ENCODE data around the gene PMEPA1. TPM values are rescaled to one million over a fixed set of nuclear protein-coding genes. Genes with fewer than 3 reads are reported as not detected.

Gene PMEPA1
- total RNA-seq, 2 donors from 2014 or later, result 22.7 to 23.9 TPM

GRCh38 chr20:57695012-57695411 lies 14.8 kb downstream of the PMEPA1 start:
- Histone ChIP-seq H3K4me3 (no peak overlapping the region), H3K36me3 (replicated peaks in 1 of 2; ENCODE audit: insufficient read depth in 1 of 2, low read depth in 2 of 2) (no peaks in the 10 kb centered on the region), H3K4me1 (peaks cover 66% of the 10 kb centered on the region), H3K9me3 (no peaks in the 10 kb centered on the region), H3K27ac (peak overlapping the region; percentile 47 to 83 (median 74)), H3K27me3 (no peaks in the 10 kb centered on the region)
- intact Hi-C loops (cut with DNase I), result no loop called here
- ATAC-seq, result peak; percentile 70
- peak; percentile 19 to 45 (median 26) for TF ChIP-seq POLR2A (IDR thresholded peaks at IDR 0.05)
- no peak for TF ChIP-seq CTCF (IDR thresholded peaks at IDR 0.05)
- WGBS, 2 donors, result 50 to 53% methylated on average over 2 to 11 of the region's 11 CpGs
- DNase-seq, result peak; percentile 61 to 79 (median 66)

- intact Hi-C loops (cut with DNase I), result no loop called here
- no peaks in the 10 kb centered on the region for H3K9me3 ChIP-seq
- H3K4me3 ChIP-seq, result no peak overlapping the region
- H3K4me1 ChIP-seq, result peaks cover 70% of the 10 kb centered on the region
- peak overlapping the region; percentile 47 to 83 (median 74) for H3K27ac ChIP-seq
- ATAC-seq (no peak), DNase-seq (no peak)
- TF ChIP-seq POLR2A (IDR thresholded peaks at IDR 0.05) (no peak), CTCF (IDR thresholded peaks at IDR 0.05) (no peak)
- WGBS, 2 donors, result 73 to 79% methylated on average over 4 of the region's 4 CpGs
- no peaks in the 10 kb centered on the region for H3K27me3 ChIP-seq
- H3K36me3 ChIP-seq (replicated peaks in 1 of 2; ENCODE audit: insufficient read depth in 1 of 2, low read depth in 2 of 2), result no peaks in the 10 kb centered on the region
Measured at GRCh38 chr20:57694481-57694880, 15.3 kb downstream of the PMEPA1 start.

- Histone ChIP-seq H3K4me3 (no peak overlapping the region), H3K27ac (peak overlapping the region; percentile 47 to 83 (median 66)), H3K9me3 (no peaks in the 10 kb centered on the region), H3K36me3 (replicated peaks in 1 of 2; ENCODE audit: insufficient read depth in 1 of 2, low read depth in 2 of 2) (no peaks in the 10 kb centered on the region), H3K27me3 (no peaks in the 10 kb centered on the region), H3K4me1 (peaks cover 73% of the 10 kb centered on the region)
- DNase-seq (no peak), ATAC-seq (no peak)
- TF ChIP-seq CTCF (IDR thresholded peaks at IDR 0.05), result no peak
- no peak for TF ChIP-seq POLR2A (IDR thresholded peaks at IDR 0.05)
- intact Hi-C loops (cut with DNase I), result no loop called here
- 54% methylated on average over 6 to 7 of the region's 7 CpGs for WGBS, 2 donors
Measured at GRCh38 chr20:57693670-57694329, 16.0 kb downstream of the PMEPA1 start.

GRCh38 chr20:57693002-57693582 lies 16.7 kb downstream of the PMEPA1 start:
- DNase-seq (peak; percentile 60 to 82 (median 71)), ATAC-seq (peak; percentile 78)
- no peaks in the 10 kb centered on the region for H3K27me3 ChIP-seq
- H3K27ac ChIP-seq, result peak overlapping the region; percentile 47 to 83 (median 69)
- peaks cover 80% of the 10 kb centered on the region for H3K4me1 ChIP-seq
- intact Hi-C loops (cut with DNase I), result no loop called here
- 37 to 45% methylated on average over 6 to 20 of the region's 20 CpGs for WGBS, 2 donors
- no peak overlapping the region for H3K4me3 ChIP-seq
- TF ChIP-seq CTCF (IDR thresholded peaks at IDR 0.05) (peak in 5 of 7 experiments; percentile 24 to 46 (median 36)), POLR2A (IDR thresholded peaks at IDR 0.05) (peak in 2 of 3 donors; percentile 31 to 57)
- no peaks in the 10 kb centered on the region for H3K9me3 ChIP-seq
- no peaks in the 10 kb centered on the region for H3K36me3 ChIP-seq (replicated peaks in 1 of 2; ENCODE audit: insufficient read depth in 1 of 2, low read depth in 2 of 2)
